OCI-LY3 (cell line): Measurements from ENCODE around the gene TCF23.
"Not testable (repeated sequence)": the region's sequence is repeated elsewhere in the genome, so short reads cannot be mapped to it uniquely, and the experiment has no call there.

Source experiments
- CTCF ChIP-seq: fragments of 200-600, 300-600 bp; sonication (generic); IDR thresholded peaks from 2 replicates; pipeline ENCODE4 v1.5.1; 2014; ENCODE audit warnings: antibody characterized with exemption, low read length, low read depth
- EZH2phosphoT487 ChIP-seq: fragments of 200-600 bp; shearing (Covaris generic); IDR thresholded peaks from 2 replicates; pipeline ENCODE4 v1.6.1; 2018; ENCODE audit warnings: antibody characterized with exemption, mixed run types, low read depth

GRCh38 chr2:27195799-27196198 is 47.0 kb downstream of the TCF23 start:
- TF ChIP-seq CTCF, EZH2phosphoT487: not testable (repeated sequence)
